IPS DF 4.7 (cell line): ENCODE data around the gene TMEM81.
A peak's percentile ranks its signal among the peaks of the same experiment; 100 is the strongest.

Source experiments
- DNase-seq: peaks from one replicate; pipeline ENCODE4 v3.0.0-alpha.2; 2013; ENCODE audit warnings: low spot score; ENCODE audit errors: extremely low read depth

The TMEM81 gene

GRCh38 chr1:205077158-205077933 lies 6.9 kb downstream of the TMEM81 start:
- no peak for DNase-seq

GRCh38 chr1:205076245-205076761 lies 8.0 kb downstream of the TMEM81 start:
- no peak for DNase-seq

GRCh38 chr1:205075642-205076155 lies 8.6 kb downstream of the TMEM81 start:
- DNase-seq: no peak

DNA sequence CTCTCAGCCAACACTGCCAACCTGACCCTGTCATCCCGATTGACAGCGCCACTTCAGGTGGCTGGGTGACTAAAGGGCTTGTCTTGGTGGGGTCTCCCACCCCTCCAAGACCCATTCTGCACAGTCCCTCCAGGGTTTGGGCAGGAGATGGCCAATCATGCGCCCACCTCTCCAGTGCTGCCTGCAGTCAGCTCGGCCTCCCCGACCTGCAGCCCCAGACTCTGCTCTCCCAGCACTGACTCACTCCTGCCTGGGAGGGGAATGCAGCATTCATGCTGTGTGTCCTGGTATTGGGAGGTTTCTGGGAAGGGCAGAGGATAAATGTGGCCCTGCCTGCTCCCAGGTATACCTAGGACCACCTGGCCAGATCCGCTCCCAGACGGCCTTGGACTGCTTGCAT lies 9.7 kb downstream of the TMEM81 start:
- no peak for DNase-seq

DNA sequence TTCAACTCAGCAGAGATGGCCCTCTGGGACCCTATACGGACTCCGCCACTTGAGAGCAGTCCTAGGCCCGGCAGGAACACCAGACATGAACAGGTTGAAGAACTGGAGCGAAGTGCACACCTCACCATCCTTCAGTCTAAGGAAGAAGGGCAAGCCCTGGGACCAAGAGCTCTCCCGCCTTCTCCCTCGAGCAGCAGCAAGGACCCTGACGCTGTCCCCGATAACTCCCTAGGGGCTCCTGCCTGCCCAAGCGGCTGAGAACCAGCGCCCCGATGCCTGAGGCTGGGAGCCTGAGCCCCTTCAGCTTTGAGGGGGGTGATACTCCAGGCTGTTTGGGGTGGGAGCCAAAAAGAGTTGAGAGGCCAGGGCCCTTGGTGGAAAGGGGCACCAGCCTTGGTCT lies 10.2 kb downstream of the TMEM81 start:
- DNase-seq: no peak

DNA sequence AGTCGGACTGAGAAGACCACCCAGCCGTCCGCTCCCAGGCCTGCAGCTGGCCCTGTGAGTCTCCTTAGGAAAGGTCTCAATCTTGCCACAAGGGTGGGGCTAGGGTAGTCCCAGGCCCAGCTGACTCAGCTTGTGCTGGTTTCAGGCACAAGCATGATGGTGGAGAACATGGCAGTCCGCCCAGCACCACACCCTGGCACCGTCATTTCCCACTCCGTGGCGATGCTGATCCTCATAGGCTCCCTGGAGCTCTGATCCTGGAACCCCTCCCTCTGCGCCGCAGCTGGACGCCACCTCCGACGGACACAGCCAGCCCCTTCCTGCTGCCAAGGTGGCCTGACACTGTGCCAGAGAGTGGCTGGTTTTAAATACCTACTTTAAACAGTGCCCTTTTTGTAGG lies 10.7 kb downstream of the TMEM81 start:
- DNase-seq: no peak

DNA sequence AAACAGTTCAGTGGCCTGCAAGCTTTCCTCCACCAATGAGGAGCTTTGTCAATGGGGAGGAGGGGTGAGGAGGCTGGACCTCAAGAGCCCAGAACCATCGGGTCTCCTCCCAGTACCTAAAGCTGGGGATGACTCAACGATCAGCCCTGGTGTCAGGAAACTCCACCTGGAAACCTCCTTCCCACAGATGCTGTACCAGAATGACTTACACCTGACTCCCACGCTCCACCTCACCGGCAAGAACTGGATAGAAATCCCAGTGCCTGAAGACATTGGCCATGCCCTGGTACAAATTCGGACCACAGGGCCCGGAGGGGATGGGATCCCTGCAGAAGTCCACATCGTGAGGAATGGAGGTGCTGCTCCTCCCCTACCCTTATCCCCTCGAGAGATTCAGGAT lies 11.4 kb downstream of the TMEM81 start:
- DNase-seq: no peak

DNA sequence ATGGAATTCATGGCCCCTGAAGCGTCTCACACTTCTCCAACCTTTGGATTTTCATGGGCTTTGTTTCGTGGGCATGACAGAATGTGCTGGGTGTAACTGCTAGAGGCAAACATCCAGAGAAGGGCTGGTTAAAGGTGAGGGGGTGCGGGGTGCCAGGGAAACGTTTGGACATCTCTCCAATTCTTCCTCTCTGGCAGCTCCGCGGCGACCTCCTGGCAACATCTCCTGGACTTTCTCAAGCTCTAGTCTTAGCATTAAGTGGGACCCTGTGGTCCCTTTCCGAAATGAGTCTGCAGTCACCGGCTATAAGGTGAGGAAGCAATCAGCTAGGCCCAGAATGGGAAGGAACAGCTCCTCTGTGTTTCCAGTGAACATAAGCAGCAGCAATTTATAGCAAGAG lies 12.0 kb downstream of the TMEM81 start:
- no peak for DNase-seq

DNA sequence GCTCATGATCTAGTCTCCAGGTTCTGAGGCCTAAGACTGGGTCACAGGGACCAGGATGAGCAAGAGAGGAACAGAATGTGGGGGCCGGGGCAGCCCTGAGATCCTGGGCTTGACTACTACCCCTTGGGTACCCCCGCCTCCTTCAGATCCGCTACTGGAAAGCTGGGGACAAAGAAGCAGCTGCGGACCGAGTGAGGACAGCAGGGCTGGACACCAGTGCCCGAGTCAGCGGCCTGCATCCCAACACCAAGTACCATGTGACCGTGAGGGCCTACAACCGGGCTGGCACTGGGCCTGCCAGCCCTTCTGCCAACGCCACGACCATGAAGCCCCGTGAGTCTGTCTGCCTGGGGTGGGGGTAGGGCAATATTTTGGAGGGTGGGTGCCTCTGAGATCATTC lies 12.5 kb downstream of the TMEM81 start:
- no peak for DNase-seq

DNA sequence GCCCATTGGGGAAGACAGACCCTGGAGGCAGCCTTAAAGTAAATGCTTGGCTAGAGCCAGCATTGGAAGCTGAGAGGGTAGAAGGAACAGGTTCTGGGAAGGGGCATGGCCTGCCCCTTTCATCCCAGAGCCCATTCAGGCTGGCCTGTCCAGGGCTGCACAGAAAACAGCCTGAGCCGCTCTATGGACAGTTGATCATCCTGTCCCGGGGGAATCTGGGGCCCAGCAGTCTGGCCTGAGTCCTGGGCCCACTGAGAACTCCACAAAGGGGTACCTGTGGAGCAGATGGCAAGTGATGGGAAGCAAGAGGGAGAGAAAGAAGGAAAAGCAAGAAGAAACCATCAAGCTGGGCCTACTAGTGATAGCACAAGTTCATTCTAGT lies 13.2 kb downstream of the TMEM81 start:
- no peak for DNase-seq

DNA sequence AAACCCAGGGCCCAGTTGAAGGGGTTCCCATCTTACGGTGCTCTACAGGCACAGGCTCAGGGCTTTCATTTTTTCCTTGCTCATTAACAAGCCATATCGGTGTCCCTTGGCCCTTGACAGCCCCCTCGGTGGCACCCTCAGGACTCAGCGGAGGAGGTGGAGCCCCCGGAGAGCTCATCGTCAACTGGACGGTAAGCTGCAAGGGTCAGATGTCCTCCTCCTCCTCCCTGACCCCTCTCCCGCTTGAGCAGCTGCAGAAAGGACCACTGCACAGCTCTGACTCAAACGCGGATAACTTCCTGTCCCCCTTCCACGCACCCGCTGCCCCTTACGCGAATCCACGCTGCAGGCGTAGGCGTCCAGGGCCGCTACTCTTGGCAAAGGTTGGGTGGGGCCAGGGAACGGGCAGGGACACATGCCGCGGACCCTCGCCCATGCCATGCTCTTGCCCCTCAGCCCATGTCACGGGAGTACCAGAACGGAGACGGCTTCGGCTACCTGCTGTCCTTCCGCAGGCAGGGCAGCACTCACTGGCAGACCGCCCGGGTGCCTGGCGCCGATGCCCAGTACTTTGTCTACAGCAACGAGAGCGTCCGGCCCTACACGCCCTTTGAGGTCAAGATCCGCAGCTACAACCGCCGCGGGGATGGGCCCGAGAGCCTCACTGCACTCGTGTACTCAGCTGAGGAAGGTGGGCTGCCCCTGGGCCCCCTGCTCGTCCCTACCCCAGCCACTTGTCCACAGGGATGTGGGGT lies 14.7 kb downstream of the TMEM81 start:
- DNase-seq: no peak

GRCh38 chr1:205068457-205069040 lies 15.7 kb downstream of the TMEM81 start:
- no peak for DNase-seq

- no peak for DNase-seq
These were observed 16.3 kb downstream of the TMEM81 start for GRCh38 chr1:205068001-205068400.

DNA sequence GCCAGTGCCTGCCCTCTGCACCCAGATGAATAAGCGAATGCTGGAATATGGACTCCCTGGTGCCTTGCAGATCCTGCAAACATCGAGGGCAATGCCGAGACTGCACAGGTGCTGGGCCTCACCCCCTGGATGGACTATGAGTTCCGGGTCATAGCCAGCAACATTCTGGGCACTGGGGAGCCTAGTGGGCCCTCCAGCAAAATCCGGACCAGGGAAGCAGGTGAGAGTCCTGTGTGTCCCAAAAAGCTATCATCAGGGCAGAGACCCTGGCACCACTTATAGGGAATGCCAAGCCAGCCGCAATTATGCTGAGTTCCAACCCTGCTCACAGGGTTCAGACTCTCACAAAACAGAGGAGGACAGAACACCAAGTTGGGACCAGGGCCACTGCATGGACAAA lies 17.2 kb downstream of the TMEM81 start:
- DNase-seq: no peak

DNA sequence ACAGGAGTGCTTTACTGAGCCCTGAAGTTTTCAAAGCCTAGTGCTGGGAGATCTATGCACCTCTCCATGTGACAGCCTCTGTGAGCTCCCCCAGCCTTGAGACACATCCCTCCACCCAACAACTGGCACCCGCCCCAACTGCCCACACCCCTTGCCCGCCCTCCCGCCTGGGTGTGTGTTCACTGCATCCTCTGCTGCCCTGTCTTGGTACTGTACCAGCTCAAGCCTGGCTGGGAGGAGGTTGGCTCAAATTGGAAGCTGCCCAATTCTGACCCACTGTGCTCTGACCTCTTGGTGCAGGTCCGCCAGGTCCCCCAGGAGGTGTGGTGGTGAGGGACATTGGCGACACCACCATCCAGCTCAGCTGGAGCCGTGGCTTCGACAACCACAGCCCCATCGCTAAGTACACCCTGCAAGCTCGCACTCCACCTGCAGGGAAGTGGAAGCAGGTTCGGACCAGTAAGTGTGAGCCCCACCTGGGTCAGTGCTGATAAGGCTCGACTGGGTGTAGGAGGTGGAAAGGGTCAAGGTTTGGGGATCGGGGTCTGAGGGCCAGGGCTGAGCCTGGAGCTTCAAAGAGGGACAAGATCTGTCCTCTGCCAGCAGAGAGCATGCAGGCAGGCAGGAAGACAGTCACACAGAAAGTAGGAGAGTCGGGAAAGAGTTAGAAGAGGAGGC lies 18.0 kb downstream of the TMEM81 start:
- DNase-seq: no peak

- DNase-seq: no peak
These were observed 18.6 kb downstream of the TMEM81 start for GRCh38 chr1:205065666-205066065.

DNA sequence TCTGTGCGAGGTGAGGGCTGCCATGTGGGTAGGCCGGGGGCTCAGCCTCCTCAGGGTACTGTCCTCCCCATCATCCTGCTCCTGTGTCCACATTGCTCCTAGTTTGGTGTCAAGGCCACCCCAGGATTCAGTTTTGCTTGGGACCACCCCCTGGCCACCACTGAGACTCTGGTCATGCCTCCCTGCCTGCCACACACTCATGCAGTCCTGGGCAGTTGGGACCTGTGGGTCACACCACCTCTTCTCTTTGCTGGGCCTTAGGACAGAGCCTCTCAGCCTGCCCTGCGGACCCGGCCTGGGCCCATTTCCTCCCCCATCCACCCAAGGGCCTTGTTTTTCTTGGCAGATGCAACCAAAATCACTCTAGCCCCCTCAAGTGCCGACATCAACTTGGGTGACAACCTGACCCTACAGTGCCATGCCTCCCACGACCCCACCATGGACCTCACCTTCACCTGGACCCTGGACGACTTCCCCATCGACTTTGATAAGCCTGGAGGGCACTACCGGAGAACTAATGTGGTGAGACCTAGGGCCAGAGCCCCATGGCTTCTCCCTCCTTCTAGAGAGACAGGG lies 19.4 kb downstream of the TMEM81 start:
- DNase-seq: no peak

DNA sequence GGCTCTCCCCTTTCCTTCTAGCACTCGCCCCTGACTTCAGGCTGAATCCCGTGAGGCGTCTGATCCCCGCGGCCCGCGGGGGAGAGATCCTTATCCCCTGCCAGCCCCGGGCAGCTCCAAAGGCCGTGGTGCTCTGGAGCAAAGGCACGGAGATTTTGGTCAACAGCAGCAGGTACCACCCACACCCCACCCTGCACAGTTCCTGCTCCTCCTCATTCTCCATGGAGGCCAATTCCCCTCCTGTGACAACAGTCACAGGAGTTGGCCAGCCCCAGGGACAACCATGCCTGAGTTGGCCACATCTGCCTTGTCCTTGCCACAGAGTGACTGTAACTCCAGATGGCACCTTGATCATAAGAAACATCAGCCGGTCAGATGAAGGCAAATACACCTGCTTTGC lies 20.0 kb downstream of the TMEM81 start:
- no peak for DNase-seq

DNA sequence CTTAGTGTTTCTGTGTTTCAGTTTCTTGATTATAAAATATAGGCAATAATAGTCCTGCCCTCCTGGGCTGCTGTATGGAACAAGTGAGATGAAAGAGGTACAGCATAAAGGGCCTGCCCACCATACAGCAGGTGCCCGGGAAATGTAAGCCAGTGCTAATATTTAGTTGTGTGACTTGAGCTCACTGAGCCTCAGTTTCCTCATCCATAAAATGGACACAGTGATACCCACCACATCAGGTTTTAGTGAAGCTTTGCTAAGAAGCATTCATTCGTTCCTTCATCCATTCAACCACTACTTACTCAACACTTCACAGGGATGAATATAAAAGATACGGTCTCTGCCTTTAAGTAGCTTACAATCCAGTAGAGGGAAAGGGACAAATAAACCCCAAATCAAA lies 21.4 kb downstream of the TMEM81 start:
- no peak for DNase-seq

- DNase-seq: no peak
These were observed 21.9 kb downstream of the TMEM81 start for GRCh38 chr1:205062319-205062718.

GRCh38 chr1:205061665-205062069 lies 22.6 kb downstream of the TMEM81 start:
- DNase-seq: peak; percentile 82
